H1 (cell line): ENCODE data around the gene CLEC19A. TPM values are rescaled to one million over a fixed set of nuclear protein-coding genes. Genes with fewer than 3 reads are reported as not detected.
A peak's percentile ranks its signal among the peaks of the same experiment; 100 is the strongest.

Source experiments
- CTCF ChIA-PET: fragments of 300-600 bp; sonication (Branson Sonifier 250); formaldehyde crosslinking; loops from one replicate; lab custom pipeline; 2021; ENCODE audit not compliant: partially characterized antibody; lab: Charles Lee
- POLR2A ChIA-PET: fragments of 300-600 bp; sonication (Branson Sonifier 250); formaldehyde crosslinking; loops from one replicate; lab custom pipeline; 2021; ENCODE audit warnings: inconsistent platforms; ENCODE audit not compliant: partially characterized antibody; lab: Charles Lee
- DNase-seq, 2 experiments: peaks; one replicate each; pipeline versions ENCODE4 v3.0.0 to v3.0.0-alpha.2; 2010 to 2022; ENCODE audit warnings: low spot score in 2 of 2, low read depth in 1 of 2, mixed read lengths in 1 of 2
- FAIRE-seq: peaks from 2 replicates; lab custom pipeline; 2011; peaks lifted over from hg19 to GRCh38; lab: Jason Lieb, UNC
- H2AFZ ChIP-seq: 2 replicates; pipeline ENCODE4 v1.8.1; 2012; ENCODE audit warnings: low read length, inconsistent platforms
- H2AK5ac ChIP-seq: 2 replicates; pipeline ENCODE4 v1.6.1; 2013; ENCODE audit warnings: low read depth, low read length
- H2BK120ac ChIP-seq: replicated peaks from 2 replicates; pipeline ENCODE3; 2013; ENCODE audit warnings: low read depth, low read length, inconsistent platforms
- H2BK12ac ChIP-seq: 2 replicates; pipeline ENCODE4 v1.6.1; 2013; ENCODE audit warnings: low read depth, low read length
- H2BK15ac ChIP-seq: 2 replicates; pipeline ENCODE4 v1.6.1; 2013; ENCODE audit warnings: low read length
- H2BK20ac ChIP-seq: 2 replicates; pipeline ENCODE4 v1.6.1; 2013; ENCODE audit warnings: low read length
- H2BK5ac ChIP-seq: 2 replicates; pipeline ENCODE4 v1.6.1; 2013; ENCODE audit warnings: low read depth, low read length
- H3K14ac ChIP-seq: 2 replicates; pipeline ENCODE4 v1.6.1; 2013; ENCODE audit warnings: inconsistent platforms; ENCODE audit not compliant: insufficient read length
- H3K18ac ChIP-seq: 2 replicates; pipeline ENCODE4 v1.6.1; 2013; ENCODE audit warnings: low read length; ENCODE audit errors: extremely low read depth
- H3K23ac ChIP-seq: 2 replicates; pipeline ENCODE4 v1.6.1; 2013; ENCODE audit warnings: inconsistent platforms; ENCODE audit not compliant: insufficient read length
- H3K23me2 ChIP-seq: 2 replicates; pipeline ENCODE4 v1.6.1; 2013; ENCODE audit warnings: low read depth, low read length
- H3K27ac ChIP-seq: 2 replicates; pipeline ENCODE4 v1.6.1; 2011; ENCODE audit warnings: low read depth, low read length, inconsistent platforms
- H3K27me3 ChIP-seq, 4 experiments: replicated peaks in 1 of 4; 1 replicate in 1 of 4; 2 replicates in 3 of 4; pipeline versions ENCODE4 v1.6.1 to v1.8.1; 2011 to 2013; ENCODE audit warnings: low read length in 3 of 4, mild to moderate bottlenecking in 3 of 4, inconsistent platforms in 2 of 4, mixed read lengths in 2 of 4, moderate library complexity in 1 of 4; ENCODE audit not compliant: control insufficient read depth in 3 of 4, insufficient read depth in 3 of 4; ENCODE audit errors: extremely low read depth in 1 of 4
- H3K36me3 ChIP-seq, 4 experiments: 2 replicates each; pipeline versions ENCODE4 v1.6.1 to v1.8.1; 2011 to 2013; ENCODE audit warnings: mild to moderate bottlenecking in 4 of 4, low read length in 3 of 4, moderate library complexity in 2 of 4, control low read depth in 1 of 4, inconsistent platforms in 1 of 4; ENCODE audit not compliant: insufficient read depth in 4 of 4, control insufficient read depth in 2 of 4
- H3K4ac ChIP-seq: replicated peaks from 2 replicates; pipeline ENCODE3; 2013; ENCODE audit warnings: low read length, low read depth, mixed read lengths, inconsistent platforms; ENCODE audit not compliant: insufficient read length
- H3K4me1 ChIP-seq, 4 experiments: replicated peaks in 1 of 4; 1 replicate in 1 of 4; 2 replicates in 3 of 4; pipeline versions ENCODE4 v1.6.1 to v1.8.1; 2011 to 2013; ENCODE audit warnings: low read length in 3 of 4, inconsistent platforms in 2 of 4, mixed read lengths in 1 of 4; ENCODE audit not compliant: insufficient read depth in 4 of 4, control insufficient read depth in 3 of 4
- H3K4me2 ChIP-seq, 2 experiments: 2 replicates each; pipeline versions ENCODE4 v1.6.1 to v1.8.1; 2011 to 2013; ENCODE audit warnings: low read depth in 2 of 2, low read length in 2 of 2, control low read depth in 1 of 2, inconsistent platforms in 1 of 2, mild to moderate bottlenecking in 1 of 2; ENCODE audit not compliant: insufficient read depth in 1 of 2
- H3K4me3 ChIP-seq, 4 experiments: fragments of 200-600, 300-600 bp in 1 of 4; sonication (generic), shearing (Covaris generic), sonication (Bioruptor Twin) in 1 of 4; 2 replicates each; pipeline versions ENCODE4 v1.5.1 to v1.8.1; 2011 to 2016; ENCODE audit warnings: low read length in 4 of 4, low read depth in 3 of 4, control low read depth in 2 of 4, inconsistent platforms in 2 of 4, mild to moderate bottlenecking in 2 of 4, mixed read lengths in 1 of 4, moderate library complexity in 1 of 4; ENCODE audit not compliant: insufficient read depth in 2 of 4; ENCODE audit errors: extremely low read depth in 1 of 4
- H3K56ac ChIP-seq: replicated peaks from 2 replicates; pipeline ENCODE3; 2013; ENCODE audit warnings: low read depth, mild to moderate bottlenecking, mixed read lengths, low read length, inconsistent platforms; ENCODE audit not compliant: insufficient read length
- H3K79me1 ChIP-seq: 2 replicates; pipeline ENCODE4 v1.6.1; 2013; ENCODE audit warnings: low read depth, low read length, control low read depth
- H3K79me2 ChIP-seq, 2 experiments: 2 replicates each; pipeline versions ENCODE4 v1.6.1 to v1.8.1; 2012 to 2013; ENCODE audit warnings: low read length in 2 of 2, mild to moderate bottlenecking in 2 of 2, inconsistent platforms in 1 of 2; ENCODE audit not compliant: insufficient read depth in 2 of 2, control insufficient read depth in 1 of 2
- H3K9ac ChIP-seq, 4 experiments: replicated peaks in 1 of 4; 1 replicate in 1 of 4; 2 replicates in 3 of 4; pipeline versions ENCODE4 v1.6.1 to v1.8.1; 2011 to 2013; ENCODE audit warnings: low read depth in 3 of 4, low read length in 3 of 4, control low read depth in 2 of 4, mild to moderate bottlenecking in 2 of 4, moderate library complexity in 2 of 4, inconsistent platforms in 1 of 4; ENCODE audit errors: extremely low read depth in 1 of 4
- H3K9me3 ChIP-seq, 2 experiments: 2 replicates each; pipeline versions ENCODE4 v1.6.1 to v1.8.1; 2012 to 2013; ENCODE audit warnings: mild to moderate bottlenecking in 2 of 2, moderate library complexity in 2 of 2, control low read depth in 1 of 2, inconsistent platforms in 1 of 2, low read depth in 1 of 2, low read length in 1 of 2, mixed read lengths in 1 of 2; ENCODE audit not compliant: insufficient read depth in 2 of 2
- H4K20me1 ChIP-seq, 2 experiments: replicated peaks in 1 of 2; 2 replicates each; pipeline versions ENCODE3 to v1.8.1; 2011 to 2013; ENCODE audit warnings: inconsistent platforms in 2 of 2, low read length in 2 of 2, mild to moderate bottlenecking in 1 of 2; ENCODE audit not compliant: insufficient read depth in 2 of 2, control insufficient read depth in 1 of 2
- H4K5ac ChIP-seq: 2 replicates; pipeline ENCODE4 v1.6.1; 2013; ENCODE audit warnings: low read length, low read depth, mixed read lengths, inconsistent platforms; ENCODE audit not compliant: insufficient read length
- H4K8ac ChIP-seq: 2 replicates; pipeline ENCODE4 v1.8.0; 2013; ENCODE audit warnings: mild to moderate bottlenecking, moderate library complexity, low read length, inconsistent platforms; ENCODE audit not compliant: insufficient read depth; ENCODE audit errors: extremely low read depth
- H4K91ac ChIP-seq: replicated peaks from 2 replicates; pipeline ENCODE3; 2013; ENCODE audit warnings: low read length, mixed read lengths, inconsistent platforms; ENCODE audit not compliant: insufficient read length
- ASH2L ChIP-seq: fragments of 200-600, 300-600 bp; sonication (generic); IDR thresholded peaks from one replicate; pipeline ENCODE4 v1.7.1; 2017; ENCODE audit warnings: low read length
- CBX8 ChIP-seq: fragments of 300-800, 300-1000 bp; sonication (generic); IDR thresholded peaks from 2 replicates; pipeline ENCODE4 v1.7.1; 2016; ENCODE audit warnings: low read depth, low read length, borderline replicate concordance
- GTF2F1 ChIP-seq: IDR thresholded peaks from 2 replicates; pipeline ENCODE4 v1.6.1; 2012; ENCODE audit warnings: low read depth, low read length, improper control_type of control experiment, borderline replicate concordance
- JUND ChIP-seq: IDR thresholded peaks from 2 replicates; pipeline ENCODE4 v1.6.1; 2011; ENCODE audit warnings: mild to moderate bottlenecking, improper control_type of control experiment, low read length
- MAX ChIP-seq: IDR thresholded peaks from 2 replicates; pipeline ENCODE4 v1.6.1; 2012; ENCODE audit warnings: inconsistent platforms
- NANOG ChIP-seq: IDR thresholded peaks from 2 replicates; pipeline ENCODE4 v1.6.1; 2011; ENCODE audit warnings: low read length, low read depth, mild to moderate bottlenecking, inconsistent platforms; ENCODE audit not compliant: insufficient read depth, poor library complexity, severe bottlenecking
- NRF1 ChIP-seq: IDR thresholded peaks from 2 replicates; pipeline ENCODE4 v1.6.1; 2011; ENCODE audit warnings: mild to moderate bottlenecking, low read depth, low read length, improper control_type of control experiment
- RNF2 ChIP-seq: fragments of 200-900, 300-1000 bp; sonication (generic); IDR thresholded peaks from 2 replicates; pipeline ENCODE4 v1.7.1; 2016; ENCODE audit warnings: borderline replicate concordance, low read depth, mild to moderate bottlenecking, antibody characterized with exemption, low read length; ENCODE audit not compliant: poor library complexity, severe bottlenecking; ENCODE audit errors: missing control alignments
- RXRA ChIP-seq: IDR thresholded peaks from 2 replicates; pipeline ENCODE4 v1.6.1; 2011; ENCODE audit warnings: low read depth, mild to moderate bottlenecking, low read length, moderate library complexity; ENCODE audit not compliant: insufficient read depth
- SIN3A ChIP-seq, 2 experiments: IDR thresholded peaks in 1 of 2; conservative IDR thresholded peaks in 1 of 2; 2 replicates each; pipeline ENCODE4 v1.6.1; 2011 to 2012; ENCODE audit warnings: low read length in 2 of 2, improper control_type of control experiment in 1 of 2, low read depth in 1 of 2, mild to moderate bottlenecking in 1 of 2
- USF2 ChIP-seq: IDR thresholded peaks from 2 replicates; pipeline ENCODE4 v1.6.1; 2011; ENCODE audit warnings: low read length, improper control_type of control experiment
- WGBS, 2 experiments: shearing (Covaris generic) in 1 of 2; methylation state at CpG; one replicate each; pipeline versions ENCODE4 v1.1.6 to v1.1.7; 2013 to 2015; ENCODE audit warnings: low lambda C conversion rate in 2 of 2, mixed read lengths in 2 of 2, inconsistent platforms in 1 of 2, low coverage in 1 of 2, missing lambda C conversion rate in 1 of 2; ENCODE audit not compliant: insufficient replicate concordance in 2 of 2, insufficient coverage in 1 of 2, insufficient read length in 1 of 2; ENCODE audit errors: extremely low coverage in 1 of 2, missing lambda C conversion rate in 1 of 2; 5-methylcytosine and 5-hydroxymethylcytosine counted together
- polyA plus RNA-seq, 7 experiments: library from polyadenylated mRNA; depleted of rRNA in 3 of 7; stranded (reverse) in 5 of 7; unstranded in 2 of 7; fragments of >200 nt in 5 of 7; fragments of 200-250 nt in 2 of 7; gene quantifications; 1 replicate in 5 of 7; 2 replicates in 1 of 7; 4 replicates in 1 of 7; pipeline versions ENCODE4 v1.2.1 to v1.2.3, GENCODE V29; 2011 to 2013; ENCODE audit warnings: missing spikeins in 2 of 7, mixed read lengths in 2 of 7
- total RNA-seq: library from RNA; stranded (reverse); fragmentation: NEBNext Ultra II Directional; extraction: Animal tissue kit (Norgen Biotek cat#: 25700); gene quantifications from 2 replicates; pipeline ENCODE4 v1.2.1, GENCODE V29; 2021

Gene CLEC19A
- total and polyA plus RNA-seq, 2 of the 8 experiments (the other 6 are each of a cell fraction or from before 2014, with no cell fraction given): 0.35 to 0.88 TPM

- H3K4me2 ChIP-seq: no peak overlapping the region; a peak in 1 of 4 replicates
- no peak overlapping the region for H2BK120ac ChIP-seq
- H3K27me3 ChIP-seq: no peaks in the 10 kb centered on the region
- H2AK5ac ChIP-seq: peak overlapping the region; percentile 71; the same call in 1 of the 2 replicates
- no peak overlapping the region for H4K5ac ChIP-seq
- H4K20me1 ChIP-seq: no peaks in the 10 kb centered on the region
- no peaks in the 10 kb centered on the region for H3K79me2 ChIP-seq
- H4K91ac ChIP-seq: no peak overlapping the region
- WGBS, 2 experiments: 78% methylated on average over 4 of the region's 4 CpGs; no CpG with 5 or more reads in 1 of the 2 experiments
- no peak overlapping the region for H3K56ac ChIP-seq
- peak overlapping the region in 1 of 4 experiments; percentile 42; a peak in 3 of 7 replicates for H3K9ac ChIP-seq
- ChIA-PET POLR2A (interaction anchor here (1.2 kb wide), 1 partner anchor 24 kb away, joined by 3 read pairs; no protein-coding TSS in a partner anchor), CTCF (interaction anchor here (1.0 to 1.2 kb wide), 2 partner anchors 32 to 197 kb away, joined by 3 read pairs; no protein-coding TSS in a partner anchor)
- no peaks in the 10 kb centered on the region for H3K79me1 ChIP-seq
- H2BK12ac ChIP-seq: peak overlapping the region; percentile 20
- no peak overlapping the region for H3K18ac ChIP-seq
- DNase-seq (no peak), FAIRE-seq (peak; percentile 95)
- no peak overlapping the region for H2BK15ac ChIP-seq
- peaks cover 11 to 35% (median 26%) of the 10 kb centered on the region in 4 experiments for H3K4me1 ChIP-seq
- H2BK5ac ChIP-seq: peak overlapping the region; percentile 61
- no peaks in the 10 kb centered on the region for H3K9me3 ChIP-seq
- H4K8ac ChIP-seq: no peak overlapping the region; the same call in 1 of the 2 replicates
- no peak overlapping the region for H2AFZ ChIP-seq
- H3K14ac ChIP-seq: no peak overlapping the region
- no peaks in the 10 kb centered on the region for H3K36me3 ChIP-seq
- no peak overlapping the region for H3K4ac ChIP-seq
- no peak overlapping the region for H3K4me3 ChIP-seq
- H3K27ac ChIP-seq: peak overlapping the region; percentile 50; the same call in 1 of the 2 replicates
- no peak overlapping the region for H3K23ac ChIP-seq
- H3K23me2 ChIP-seq: no peaks in the 10 kb centered on the region
- H2BK20ac ChIP-seq: peak overlapping the region; percentile 76
- TF ChIP-seq JUND: no peak
- TF ChIP-seq ASH2L: no peak
- TF ChIP-seq GTF2F1: no peak
- no peak for TF ChIP-seq NANOG
- no peak for TF ChIP-seq RXRA
- 0 out of 4 replicates have a peak, but pooled peaks of 1 of the 2 experiments have one; percentile 41 for TF ChIP-seq SIN3A (conservative IDR thresholded peaks at IDR 0.05 in 1 of 2, IDR thresholded peaks at IDR 0.05 in 1 of 2; ENCODE audit: low read depth in 1 of 2, low read length in 2 of 2)
- no peak for TF ChIP-seq NRF1
- no peak for TF ChIP-seq CBX8
- no peak for TF ChIP-seq RNF2
- TF ChIP-seq MAX: no peak
- no peak for TF ChIP-seq USF2
Measured at GRCh38 chr16:19291475-19291874, 5.9 kb downstream of the CLEC19A start.
